Type B pancreatic cell (in vitro differentiated cells): Measurements from ENCODE around the gene MCRIP2. TPM values are rescaled to one million over a fixed set of nuclear protein-coding genes. Genes with fewer than 3 reads are reported as not detected.
A peak's percentile ranks its signal among the peaks of the same experiment; 100 is the strongest.

Experiments
- DNase-seq: peaks from one replicate; pipeline ENCODE4 v3.0.0; 2021; ENCODE audit warnings: mixed read lengths; ENCODE audit not compliant: unreplicated experiment; ENCODE audit errors: extremely low spot score
- H3K27ac Mint-ChIP-seq: 2 replicates; pipeline ENCODE4 v1.8.0; 2021; ENCODE audit warnings: mild to moderate bottlenecking, mixed read lengths
- H3K27me3 Mint-ChIP-seq: 2 replicates; pipeline ENCODE4 v1.8.0; 2021; ENCODE audit warnings: mixed read lengths
- H3K36me3 Mint-ChIP-seq: 2 replicates; pipeline ENCODE4 v1.8.0; 2021; ENCODE audit warnings: mixed read lengths
- H3K4me1 Mint-ChIP-seq: one replicate; pipeline ENCODE4 v1.8.0; 2021; ENCODE audit warnings: mixed read lengths; ENCODE audit not compliant: unreplicated experiment
- H3K4me3 Mint-ChIP-seq: 2 replicates; pipeline ENCODE4 v1.8.0; 2021; ENCODE audit warnings: mild to moderate bottlenecking, mixed read lengths
- H3K9me3 Mint-ChIP-seq: 2 replicates; pipeline ENCODE4 v1.8.0; 2021; ENCODE audit warnings: mixed read lengths
- total RNA-seq: library from RNA; stranded (reverse); gene quantifications from 2 replicates; pipeline ENCODE4 v1.2.1, GENCODE V29; 2021; ENCODE audit warnings: low replicate concordance
- TF ChIP-seq, protein P1 (sequence below): fragments of 200-600 bp; sonication (generic); conservative IDR thresholded peaks from 2 replicates; pipeline ENCODE4 v1.5.0; 2021; ENCODE audit warnings: antibody characterized with exemption, mild to moderate bottlenecking

The MCRIP2 gene
- total RNA-seq, 1 donor from 2014 or later: 36.8 TPM

DNA sequence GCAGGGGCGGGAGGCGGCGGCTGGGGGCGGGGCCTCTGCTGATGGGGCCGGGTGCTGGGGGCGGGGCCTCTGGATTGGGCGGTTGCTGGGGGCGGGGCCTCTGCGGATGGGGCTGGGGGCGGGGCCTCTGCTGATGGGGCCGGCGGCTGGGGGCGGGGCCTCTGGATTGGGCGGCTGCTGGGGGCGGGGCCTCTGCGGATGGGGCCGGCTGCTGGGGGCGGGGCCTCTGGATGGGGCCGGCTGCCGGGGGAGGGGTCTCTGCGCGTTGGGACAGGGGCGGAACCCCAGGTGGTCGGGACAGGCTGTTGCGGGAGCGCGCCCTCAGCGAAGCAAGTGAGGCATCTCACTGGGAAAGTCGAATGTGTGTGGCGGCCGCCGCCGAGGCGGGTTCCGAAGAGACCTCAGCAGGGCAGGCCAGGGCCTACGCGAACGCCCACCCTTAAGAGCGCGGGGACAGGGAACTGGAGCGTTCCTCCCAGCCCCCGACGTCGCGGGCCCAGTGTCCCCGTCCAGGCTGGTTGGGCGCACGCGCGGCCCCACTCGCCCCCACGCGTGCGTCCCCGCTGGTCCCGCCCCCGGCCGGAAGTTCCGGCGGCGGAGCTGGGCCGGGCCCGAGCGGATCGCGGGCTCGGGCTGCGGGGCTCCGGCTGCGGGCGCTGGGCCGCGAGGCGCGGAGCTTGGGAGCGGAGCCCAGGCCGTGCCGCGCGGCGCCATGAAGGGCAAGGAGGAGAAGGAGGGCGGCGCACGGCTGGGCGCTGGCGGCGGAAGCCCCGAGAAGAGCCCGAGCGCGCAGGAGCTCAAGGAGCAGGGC is 38.4 kb downstream of the MCRIP2 start, which contains the start of gene STUB1:
Gene STUB1 (plus strand): TSS at position 597 of the 811 bp plus-strand sequence. CDS start 116 bp downstream, at position 713.
- H3K4me1 Mint-ChIP-seq: peaks cover 3% of the 10 kb centered on the region
- peaks cover 4% of the 10 kb centered on the region for H3K36me3 Mint-ChIP-seq
- peaks cover 3% of the 10 kb centered on the region for H3K27me3 Mint-ChIP-seq
- H3K4me3 Mint-ChIP-seq: peak within 1 kb of the TSS; percentile 89
- peak within 1 kb of the TSS; percentile 72 for H3K27ac Mint-ChIP-seq
- TF ChIP-seq, protein P1, sequence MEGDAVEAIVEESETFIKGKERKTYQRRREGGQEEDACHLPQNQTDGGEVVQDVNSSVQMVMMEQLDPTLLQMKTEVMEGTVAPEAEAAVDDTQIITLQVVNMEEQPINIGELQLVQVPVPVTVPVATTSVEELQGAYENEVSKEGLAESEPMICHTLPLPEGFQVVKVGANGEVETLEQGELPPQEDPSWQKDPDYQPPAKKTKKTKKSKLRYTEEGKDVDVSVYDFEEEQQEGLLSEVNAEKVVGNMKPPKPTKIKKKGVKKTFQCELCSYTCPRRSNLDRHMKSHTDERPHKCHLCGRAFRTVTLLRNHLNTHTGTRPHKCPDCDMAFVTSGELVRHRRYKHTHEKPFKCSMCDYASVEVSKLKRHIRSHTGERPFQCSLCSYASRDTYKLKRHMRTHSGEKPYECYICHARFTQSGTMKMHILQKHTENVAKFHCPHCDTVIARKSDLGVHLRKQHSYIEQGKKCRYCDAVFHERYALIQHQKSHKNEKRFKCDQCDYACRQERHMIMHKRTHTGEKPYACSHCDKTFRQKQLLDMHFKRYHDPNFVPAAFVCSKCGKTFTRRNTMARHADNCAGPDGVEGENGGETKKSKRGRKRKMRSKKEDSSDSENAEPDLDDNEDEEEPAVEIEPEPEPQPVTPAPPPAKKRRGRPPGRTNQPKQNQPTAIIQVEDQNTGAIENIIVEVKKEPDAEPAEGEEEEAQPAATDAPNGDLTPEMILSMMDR: no peak
- no peaks in the 10 kb centered on the region for H3K9me3 Mint-ChIP-seq
- DNase-seq: peak; percentile 95

DNA sequence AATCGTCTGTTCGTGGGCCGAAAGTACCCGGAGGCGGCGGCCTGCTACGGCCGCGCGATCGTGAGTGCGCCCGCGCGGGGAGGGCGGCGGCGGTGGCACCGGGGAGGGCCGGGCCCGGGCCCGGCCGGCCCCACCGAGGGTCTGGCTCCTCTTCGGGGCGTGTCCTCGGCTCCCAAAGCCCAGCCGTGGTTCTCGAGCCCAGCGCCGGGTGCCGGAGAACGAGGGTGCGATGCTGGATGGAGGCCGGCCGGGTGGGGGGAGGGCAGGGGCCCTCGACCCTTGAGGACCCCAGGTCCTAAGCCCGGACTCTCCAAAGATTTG is 39.0 kb downstream of the MCRIP2 start:
- TF ChIP-seq, protein P1: no peak
- H3K36me3 Mint-ChIP-seq: peaks cover 4% of the 10 kb centered on the region
- no peak for DNase-seq
- peak overlapping the region; percentile 72 for H3K27ac Mint-ChIP-seq
- H3K27me3 Mint-ChIP-seq: no peaks in the 10 kb centered on the region
- peak overlapping the region; percentile 84 for H3K4me3 Mint-ChIP-seq
- H3K9me3 Mint-ChIP-seq: no peaks in the 10 kb centered on the region
- H3K4me1 Mint-ChIP-seq: peaks cover 3% of the 10 kb centered on the region

DNA sequence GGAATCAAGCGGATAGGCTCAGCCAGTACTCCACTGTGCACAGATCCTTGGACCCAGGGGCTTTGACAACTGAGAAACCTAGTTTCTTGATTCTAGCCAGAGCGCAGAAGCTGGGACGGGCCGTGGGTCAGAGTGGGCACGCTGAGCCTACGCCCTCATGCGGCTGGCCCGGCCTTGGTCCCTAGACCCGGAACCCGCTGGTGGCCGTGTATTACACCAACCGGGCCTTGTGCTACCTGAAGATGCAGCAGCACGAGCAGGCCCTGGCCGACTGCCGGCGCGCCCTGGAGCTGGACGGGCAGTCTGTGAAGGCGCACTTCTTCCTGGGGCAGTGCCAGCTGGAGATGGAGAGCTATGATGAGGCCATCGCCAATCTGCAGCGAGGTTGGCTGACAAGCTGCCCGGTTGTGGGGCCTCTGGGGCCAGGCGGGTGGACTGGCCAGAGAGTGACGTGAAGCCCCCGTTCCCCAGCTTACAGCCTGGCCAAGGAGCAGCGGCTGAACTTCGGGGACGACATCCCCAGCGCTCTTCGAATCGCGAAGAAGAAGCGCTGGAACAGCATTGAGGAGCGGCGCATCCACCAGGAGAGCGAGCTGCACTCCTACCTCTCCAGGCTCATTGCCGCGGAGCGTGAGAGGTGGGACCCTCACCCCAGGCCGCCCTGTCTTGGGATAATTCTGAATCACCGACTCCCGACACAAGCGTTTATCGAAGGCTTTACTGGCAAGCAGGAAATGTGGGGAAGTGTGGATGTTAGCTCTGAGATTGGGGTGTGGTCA is 39.5 kb downstream of the MCRIP2 start:
- H3K36me3 Mint-ChIP-seq: peaks cover 4% of the 10 kb centered on the region
- TF ChIP-seq, protein P1: no peak
- no peaks in the 10 kb centered on the region for H3K9me3 Mint-ChIP-seq
- H3K27ac Mint-ChIP-seq: peak overlapping the region; percentile 72
- no peaks in the 10 kb centered on the region for H3K27me3 Mint-ChIP-seq
- peaks cover 3% of the 10 kb centered on the region for H3K4me1 Mint-ChIP-seq
- peak overlapping the region; percentile 84 for H3K4me3 Mint-ChIP-seq
- no peak for DNase-seq

DNA sequence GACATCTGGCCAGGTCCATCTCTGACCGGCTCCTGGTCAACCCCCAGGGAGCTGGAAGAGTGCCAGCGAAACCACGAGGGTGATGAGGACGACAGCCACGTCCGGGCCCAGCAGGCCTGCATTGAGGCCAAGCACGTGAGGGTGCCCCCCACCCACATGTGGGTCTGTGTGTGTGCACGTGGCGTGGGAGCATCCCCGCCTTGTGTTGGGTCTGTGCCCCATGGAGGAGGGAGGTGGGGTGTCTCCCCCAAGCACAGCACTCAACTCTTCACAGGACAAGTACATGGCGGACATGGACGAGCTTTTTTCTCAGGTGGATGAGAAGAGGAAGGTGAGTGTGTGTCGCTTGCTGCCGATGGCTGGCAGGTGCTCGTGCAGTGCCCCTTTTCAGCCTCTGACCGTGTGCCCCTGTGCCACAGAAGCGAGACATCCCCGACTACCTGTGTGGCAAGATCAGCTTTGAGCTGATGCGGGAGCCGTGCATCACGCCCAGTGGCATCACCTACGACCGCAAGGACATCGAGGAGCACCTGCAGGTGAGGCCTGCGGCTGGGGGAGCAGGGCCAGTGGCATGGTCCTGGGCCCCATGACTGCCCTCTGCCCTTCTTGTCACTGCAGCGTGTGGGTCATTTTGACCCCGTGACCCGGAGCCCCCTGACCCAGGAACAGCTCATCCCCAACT is 40.3 kb downstream of the MCRIP2 start:
- peaks cover 4% of the 10 kb centered on the region for H3K36me3 Mint-ChIP-seq
- H3K4me3 Mint-ChIP-seq: peak overlapping the region; percentile 84
- DNase-seq: no peak
- H3K4me1 Mint-ChIP-seq: peaks cover 3% of the 10 kb centered on the region
- H3K27ac Mint-ChIP-seq: peak overlapping the region; percentile 9
- TF ChIP-seq, protein P1: no peak
- H3K27me3 Mint-ChIP-seq: no peaks in the 10 kb centered on the region
- no peaks in the 10 kb centered on the region for H3K9me3 Mint-ChIP-seq

DNA sequence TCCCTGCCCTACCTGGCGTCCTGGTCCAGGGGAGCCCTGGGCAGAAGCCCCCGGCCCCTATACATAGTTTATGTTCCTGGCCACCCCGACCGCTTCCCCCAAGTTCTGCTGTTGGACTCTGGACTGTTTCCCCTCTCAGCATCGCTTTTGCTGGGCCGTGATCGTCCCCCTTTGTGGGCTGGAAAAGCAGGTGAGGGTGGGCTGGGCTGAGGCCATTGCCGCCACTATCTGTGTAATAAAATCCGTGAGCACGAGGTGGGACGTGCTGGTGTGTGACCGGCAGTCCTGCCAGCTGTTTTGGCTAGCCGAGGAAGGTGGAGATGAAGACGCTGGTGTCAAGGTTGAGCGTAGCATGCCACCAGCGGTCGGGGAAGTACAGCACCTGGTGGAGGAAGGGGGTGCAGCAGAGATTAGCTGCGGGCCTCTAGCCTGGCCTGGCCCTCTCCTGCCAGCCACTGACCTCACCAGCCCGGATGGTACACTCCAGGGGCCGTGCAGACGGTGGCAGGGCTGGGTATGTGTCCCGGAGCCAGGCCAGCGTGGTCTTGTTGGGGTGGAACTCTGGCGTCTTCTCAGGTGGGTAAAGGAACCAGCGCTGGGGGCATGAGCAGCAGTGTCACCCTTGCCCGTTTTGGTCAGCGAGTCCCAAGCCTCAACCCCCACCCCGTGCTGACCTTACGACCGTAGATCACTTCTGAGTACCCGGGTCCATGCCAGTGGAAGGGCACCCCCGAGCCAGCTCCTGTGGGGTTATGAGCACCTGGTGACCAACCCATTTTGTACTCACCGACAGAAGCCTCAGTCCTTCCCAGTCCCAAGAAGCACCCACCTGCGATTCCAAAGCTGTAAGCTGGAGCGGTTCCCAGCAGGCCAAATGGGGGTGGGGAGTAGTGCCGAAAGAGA is 41.1 kb downstream of the MCRIP2 start:
- H3K36me3 Mint-ChIP-seq: peaks cover 4% of the 10 kb centered on the region
- TF ChIP-seq, protein P1: peak; percentile 18
- no peaks in the 10 kb centered on the region for H3K27me3 Mint-ChIP-seq
- peak overlapping the region; percentile 84 for H3K4me3 Mint-ChIP-seq
- DNase-seq: no peak
- H3K27ac Mint-ChIP-seq: peak overlapping the region; percentile 74
- peaks cover 3% of the 10 kb centered on the region for H3K4me1 Mint-ChIP-seq
- no peaks in the 10 kb centered on the region for H3K9me3 Mint-ChIP-seq
